Endothelial cell of umbilical vein (primary cell): ENCODE results near the gene LEP. TPM values are rescaled to one million over a fixed set of nuclear protein-coding genes. Genes with fewer than 3 reads are reported as not detected.

Experiments
- BruUV-seq: library from RNA; stranded (reverse); fragments of 400-500 nt; replicated peaks from 2 replicates; lab custom pipeline; 2021; lab: Mats Ljungman, UMichigan
- CTCF ChIA-PET: fragments of 300-600, 350-600 bp; sonication (Branson Sonifier 250); formaldehyde crosslinking; loops from one replicate; lab custom pipeline; 2021; ENCODE audit warnings: antibody characterized with exemption, inconsistent platforms; lab: Charles Lee
- POLR2A ChIA-PET: fragments of 300-600, 350-600 bp; sonication (Branson Sonifier 250); formaldehyde crosslinking; loops from one replicate; lab custom pipeline; 2021; ENCODE audit warnings: antibody characterized with exemption, inconsistent platforms; lab: Charles Lee
- DNase-seq: peaks from one replicate; pipeline ENCODE4 v3.0.0-alpha.2; 2011; ENCODE audit warnings: low read depth, low spot score
- FAIRE-seq: peaks from 2 replicates; lab custom pipeline; 2011; peaks lifted over from hg19 to GRCh38; lab: Jason Lieb, UNC
- H2AFZ ChIP-seq: 2 replicates; pipeline ENCODE4 v1.6.0; 2012; ENCODE audit warnings: low read depth, low read length, control low read depth, inconsistent platforms
- H3K27ac ChIP-seq: 2 replicates; pipeline ENCODE4 v1.5.1; 2011; ENCODE audit warnings: low read depth, mild to moderate bottlenecking, control low read depth, low read length, moderate library complexity; ENCODE audit not compliant: insufficient read depth
- H3K27me3 ChIP-seq, 2 experiments: 2 replicates each; pipeline versions ENCODE4 v1.6.0 to v1.6.1; 2011; ENCODE audit warnings: low read length in 2 of 2, mixed read lengths in 1 of 2; ENCODE audit not compliant: control insufficient read depth in 2 of 2, insufficient read depth in 2 of 2
- H3K36me3 ChIP-seq, 2 experiments: 2 replicates in 1 of 2; 3 replicates in 1 of 2; pipeline ENCODE4 v1.5.1; 2011; ENCODE audit warnings: low read length in 2 of 2, mild to moderate bottlenecking in 1 of 2, moderate library complexity in 1 of 2; ENCODE audit not compliant: control insufficient read depth in 2 of 2, insufficient read depth in 2 of 2; ENCODE audit errors: extremely low read depth in 1 of 2
- H3K4me1 ChIP-seq: 3 replicates; pipeline ENCODE4 v1.5.1; 2011; ENCODE audit warnings: mild to moderate bottlenecking, low read length; ENCODE audit not compliant: control insufficient read depth, insufficient read depth; ENCODE audit errors: extremely low read depth
- H3K4me2 ChIP-seq: 2 replicates; pipeline ENCODE4 v1.6.1; 2011; ENCODE audit warnings: low read length, control low read depth, mixed read lengths; ENCODE audit not compliant: insufficient read depth
- H3K4me3 ChIP-seq, 3 experiments: fragments of 200-600 bp in 1 of 3; sonication (generic), shearing (Covaris generic) in 1 of 3; replicated peaks in 1 of 3; 2 replicates each; pipeline ENCODE4 v1.5.1; 2011 to 2016; ENCODE audit warnings: control low read depth in 3 of 3, low read length in 3 of 3, mild to moderate bottlenecking in 2 of 3, inconsistent platforms in 1 of 3, low read depth in 1 of 3, moderate library complexity in 1 of 3; ENCODE audit not compliant: insufficient read depth in 1 of 3
- H3K79me2 ChIP-seq: 2 replicates; pipeline ENCODE4 v1.6.0; 2012; ENCODE audit warnings: low read length, inconsistent platforms; ENCODE audit not compliant: control insufficient read depth, insufficient read depth
- H3K9ac ChIP-seq: replicated peaks from 2 replicates; pipeline ENCODE3; 2011; ENCODE audit warnings: low read length, control low read depth; ENCODE audit not compliant: insufficient read depth; ENCODE audit errors: extremely low read depth
- H3K9me1 ChIP-seq: replicated peaks from 3 replicates; pipeline ENCODE4 v1.6.0; 2011; ENCODE audit warnings: mild to moderate bottlenecking, low read length; ENCODE audit not compliant: control insufficient read depth, insufficient read depth; ENCODE audit errors: extremely low read depth
- H3K9me3 ChIP-seq: replicated peaks from 2 replicates; pipeline ENCODE4 v1.5.1; 2012; ENCODE audit warnings: low read length, inconsistent platforms; ENCODE audit not compliant: control insufficient read depth, insufficient read depth
- H4K20me1 ChIP-seq: replicated peaks from 2 replicates; pipeline ENCODE3; 2011; ENCODE audit warnings: mild to moderate bottlenecking, low read length; ENCODE audit not compliant: control insufficient read depth, insufficient read depth; ENCODE audit errors: extremely low read depth
- EZH2 ChIP-seq: IDR thresholded peaks from 2 replicates; pipeline ENCODE4 v1.6.1; 2012; ENCODE audit warnings: borderline replicate concordance, low read depth, mild to moderate bottlenecking, moderate library complexity, low read length, inconsistent platforms; ENCODE audit not compliant: severe bottlenecking
- FOS ChIP-seq: IDR thresholded peaks from 2 replicates; pipeline ENCODE4 v1.6.1; 2011; ENCODE audit warnings: mild to moderate bottlenecking, low read length, moderate library complexity, borderline replicate concordance; ENCODE audit not compliant: insufficient read depth
- GATA2 ChIP-seq: IDR thresholded peaks from 2 replicates; pipeline ENCODE4 v1.7.0; 2011; ENCODE audit warnings: low read depth, mild to moderate bottlenecking, moderate library complexity, mixed read lengths, low read length; ENCODE audit not compliant: insufficient read length, insufficient read depth
- JUN ChIP-seq: IDR thresholded peaks from 2 replicates; pipeline ENCODE4 v1.6.1; 2011; ENCODE audit warnings: borderline replicate concordance, low read depth; ENCODE audit not compliant: insufficient read length, insufficient read depth
- MYC ChIP-seq: IDR thresholded peaks from one replicate; pipeline ENCODE4 v1.6.1; 2011; ENCODE audit warnings: mild to moderate bottlenecking, low read depth, low read length
- POLR2A ChIP-seq: IDR thresholded peaks from 2 replicates; pipeline ENCODE4 v1.6.1; 2012; ENCODE audit warnings: low read depth, mild to moderate bottlenecking, control low read depth, low read length
- POLR2AphosphoS5 ChIP-seq: IDR thresholded peaks from 2 replicates; pipeline ENCODE4 v1.6.1; 2012; ENCODE audit warnings: low read depth, mild to moderate bottlenecking, control low read depth, low read length, moderate library complexity; ENCODE audit not compliant: insufficient read depth
- dilution Hi-C: fragments of 300-500 bp; cut with MboI; formaldehyde crosslinking; loops from one replicate; pipeline ENCODE4 v1.15.0; 2019; ENCODE audit warnings: low sequenced_read_pairs; ENCODE audit not compliant: extremely low pct_ligation_motif_present
- intact Hi-C: fragments of 100-400 bp; cut with micrococcal nuclease; formaldehyde crosslinking; loops from one replicate; pipeline ENCODE4 v1.10.0; 2022
- polyA plus RNA-seq, 4 experiments: library from polyadenylated mRNA; depleted of rRNA in 3 of 4; stranded (reverse) in 3 of 4; unstranded in 1 of 4; fragments of >200 nt; gene quantifications; 2 replicates each; pipeline versions ENCODE4 v1.2.1 to v1.2.3, GENCODE V29; 2011 to 2012; ENCODE audit warnings: missing spikeins in 1 of 4
- total RNA-seq: library from RNA; stranded (reverse); gene quantifications from 2 replicates; pipeline ENCODE4 v1.2.3, GENCODE V29; 2021
- TF ChIP-seq, protein P1 (sequence below), 2 donors: IDR thresholded peaks; 1 replicate in 1 of 2; 2 replicates in 1 of 2; pipeline ENCODE4 v1.5.1; 2011; ENCODE audit warnings: low read length in 2 of 2, mild to moderate bottlenecking in 2 of 2, moderate library complexity in 2 of 2, control low read depth in 1 of 2, inconsistent platforms in 1 of 2, low read depth in 1 of 2; ENCODE audit not compliant: insufficient read depth in 1 of 2; ENCODE audit errors: extremely low read depth in 1 of 2
- TF ChIP-seq, protein P2 (sequence below): IDR thresholded peaks from 2 replicates; pipeline ENCODE4 v1.6.1; 2011; ENCODE audit not compliant: insufficient read depth, insufficient read length

Gene LEP
- total and polyA plus RNA-seq, 2 donors (not counting 3 experiments of a cell fraction or from before 2014, with no cell fraction given), result not detected

DNA sequence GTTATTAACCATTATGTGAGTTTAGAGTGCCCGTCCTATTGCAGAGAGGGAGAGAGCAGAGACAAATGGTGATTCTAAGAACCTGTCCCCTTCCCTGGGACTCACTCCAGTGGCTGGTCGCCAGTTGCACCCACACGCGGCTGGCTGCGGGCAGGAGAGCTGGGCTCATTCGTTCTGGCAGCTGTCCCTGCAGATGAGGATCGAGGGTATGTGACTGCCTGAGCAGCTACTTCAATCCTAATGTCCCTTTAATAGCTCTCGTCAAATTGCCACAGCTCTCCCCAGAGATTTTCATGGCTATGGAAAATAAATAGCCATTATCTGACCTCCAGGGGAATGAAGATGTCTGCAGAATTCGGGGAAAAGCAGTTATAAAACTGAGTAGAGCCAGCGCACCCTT is 61.1 kb downstream of the LEP start:
- no peaks in the 10 kb centered on the region for H3K9me1 ChIP-seq
- no peak overlapping the region for H3K4me2 ChIP-seq
- H3K79me2 ChIP-seq, result no peaks in the 10 kb centered on the region
- intact Hi-C loops, result no loop called here
- H3K4me1 ChIP-seq, result no peaks in the 10 kb centered on the region
- no peak for DNase-seq
- no TSS peak for BruUV-seq
- no peaks in the 10 kb centered on the region for H3K27me3 ChIP-seq
- no peak overlapping the region for H2AFZ ChIP-seq
- POLR2A ChIA-PET, result interaction anchor here (0.6 kb wide), 1 partner anchor 276 kb away, joined by 3 read pairs; no protein-coding TSS in a partner anchor
- no peak for TF ChIP-seq POLR2A
- no peak for TF ChIP-seq MYC
- TF ChIP-seq JUN, result no peak
- no peak for TF ChIP-seq FOS
- TF ChIP-seq POLR2AphosphoS5, result no peak
- no peak for TF ChIP-seq EZH2
- TF ChIP-seq, protein P1, sequence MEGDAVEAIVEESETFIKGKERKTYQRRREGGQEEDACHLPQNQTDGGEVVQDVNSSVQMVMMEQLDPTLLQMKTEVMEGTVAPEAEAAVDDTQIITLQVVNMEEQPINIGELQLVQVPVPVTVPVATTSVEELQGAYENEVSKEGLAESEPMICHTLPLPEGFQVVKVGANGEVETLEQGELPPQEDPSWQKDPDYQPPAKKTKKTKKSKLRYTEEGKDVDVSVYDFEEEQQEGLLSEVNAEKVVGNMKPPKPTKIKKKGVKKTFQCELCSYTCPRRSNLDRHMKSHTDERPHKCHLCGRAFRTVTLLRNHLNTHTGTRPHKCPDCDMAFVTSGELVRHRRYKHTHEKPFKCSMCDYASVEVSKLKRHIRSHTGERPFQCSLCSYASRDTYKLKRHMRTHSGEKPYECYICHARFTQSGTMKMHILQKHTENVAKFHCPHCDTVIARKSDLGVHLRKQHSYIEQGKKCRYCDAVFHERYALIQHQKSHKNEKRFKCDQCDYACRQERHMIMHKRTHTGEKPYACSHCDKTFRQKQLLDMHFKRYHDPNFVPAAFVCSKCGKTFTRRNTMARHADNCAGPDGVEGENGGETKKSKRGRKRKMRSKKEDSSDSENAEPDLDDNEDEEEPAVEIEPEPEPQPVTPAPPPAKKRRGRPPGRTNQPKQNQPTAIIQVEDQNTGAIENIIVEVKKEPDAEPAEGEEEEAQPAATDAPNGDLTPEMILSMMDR (IDR thresholded peaks at IDR 0.05; ENCODE audit: extremely low read depth in 1 of 2, insufficient read depth in 1 of 2, low read depth in 1 of 2, low read length in 2 of 2), result no peak
- no peak for TF ChIP-seq GATA2
- TF ChIP-seq, protein P2, sequence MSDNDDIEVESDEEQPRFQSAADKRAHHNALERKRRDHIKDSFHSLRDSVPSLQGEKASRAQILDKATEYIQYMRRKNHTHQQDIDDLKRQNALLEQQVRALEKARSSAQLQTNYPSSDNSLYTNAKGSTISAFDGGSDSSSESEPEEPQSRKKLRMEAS, result no peak
- H3K36me3 ChIP-seq, result peaks cover 2 to 12% of the 10 kb centered on the region in 2 experiments
- CTCF ChIA-PET, result interaction anchor here (1.0 kb wide), 1 partner anchor 9 kb away, joined by 4 read pairs; no protein-coding TSS in a partner anchor
- FAIRE-seq, result no peak
- H3K27ac ChIP-seq, result no peak overlapping the region
- dilution Hi-C loops, result no loop called here
- no peaks in the 10 kb centered on the region for H4K20me1 ChIP-seq
- H3K4me3 ChIP-seq, result no peak overlapping the region
- H3K9ac ChIP-seq, result no peak overlapping the region
- no peaks in the 10 kb centered on the region for H3K9me3 ChIP-seq
